HCT116 (cell line): ENCODE data around the gene EMC1. TPM values are rescaled to one million over a fixed set of nuclear protein-coding genes. Genes with fewer than 3 reads are reported as not detected.

Source experiments
- ATAC-seq: fragments of 200-7000 bp; cut with Tn5 transposase; 2 replicates; pipeline ENCODE4 v1.9.1; 2020; ENCODE audit warnings: mild to moderate bottlenecking, moderate library complexity
- BruUV-seq: library from RNA; stranded (reverse); fragments of 400-500 nt; replicated peaks from 2 replicates; lab custom pipeline; 2021; lab: Mats Ljungman, UMichigan
- CTCF ChIA-PET: fragments of 300-600 bp; sonication (Branson Sonifier 250); formaldehyde crosslinking; loops from one replicate; lab custom pipeline; 2021; ENCODE audit warnings: antibody characterized with exemption; lab: Charles Lee
- POLR2A ChIA-PET: fragments of 300-600, 350-600 bp; sonication (Branson Sonifier 250); formaldehyde crosslinking; loops from one replicate; lab custom pipeline; 2021; ENCODE audit warnings: antibody characterized with exemption; lab: Charles Lee
- RAD21 ChIA-PET, 2 experiments: fragments of 300-600 bp; sonication (Branson Sonifier 250); formaldehyde crosslinking; loops; one replicate each; lab custom pipeline; 2023; ENCODE audit warnings: low total read pairs in 2 of 2; ENCODE audit not compliant: uncharacterized antibody in 2 of 2, unreplicated experiment in 2 of 2, low non-redundant PET in 1 of 2; lab: Charles Lee
- DNase-seq: peaks from one replicate; pipeline ENCODE4 v3.0.0-alpha.2; 2010; ENCODE audit warnings: low read depth, low spot score
- H2AFZ ChIP-seq: fragments of 200-600 bp; shearing (Covaris generic), sonication (generic); 2 replicates; pipeline ENCODE4 v1.6.1; 2017; ENCODE audit warnings: low read depth, mixed run types, mixed read lengths, antibody characterized with exemption, low read length; ENCODE audit not compliant: poor library complexity, severe bottlenecking
- H3K27ac ChIP-seq: 2 replicates; pipeline ENCODE4 v1.5.1; 2012; ENCODE audit warnings: low read depth, low read length
- H3K27me3 ChIP-seq: fragments of 200-600 bp; sonication (generic); 2 replicates; pipeline ENCODE4 v1.6.1; 2016; ENCODE audit warnings: mixed run types, low read length, mixed read lengths; ENCODE audit not compliant: insufficient read depth
- H3K36me3 ChIP-seq, 2 experiments: fragments of 200-500 bp in 1 of 2; fragments of 200-600 bp in 1 of 2; sonication (Bioruptor generic) in 1 of 2; sonication (generic) in 1 of 2; 2 replicates each; pipeline versions ENCODE4 v1.5.1 to v1.6.1; 2014 to 2016; ENCODE audit warnings: low read length in 2 of 2, inconsistent platforms in 1 of 2, mixed read lengths in 1 of 2, mixed run types in 1 of 2; ENCODE audit not compliant: insufficient read depth in 2 of 2, control insufficient read depth in 1 of 2
- H3K4me1 ChIP-seq, 2 experiments: fragments of 200-600 bp in 1 of 2; sonication (generic) in 1 of 2; 2 replicates each; pipeline versions ENCODE4 v1.5.1 to v1.6.1; 2012 to 2017; ENCODE audit warnings: low read length in 2 of 2, inconsistent platforms in 1 of 2, mild to moderate bottlenecking in 1 of 2, mixed read lengths in 1 of 2, mixed run types in 1 of 2, moderate library complexity in 1 of 2; ENCODE audit not compliant: insufficient read depth in 2 of 2, control insufficient read depth in 1 of 2
- H3K4me2 ChIP-seq: fragments of 200-600 bp; sonication (generic); 2 replicates; pipeline ENCODE4 v1.6.1; 2017; ENCODE audit warnings: mixed run types, low read length, mixed read lengths
- H3K4me3 ChIP-seq, 2 experiments: fragments of 200-600 bp in 1 of 2; sonication (generic) in 1 of 2; replicated peaks in 1 of 2; 2 replicates each; pipeline ENCODE4 v1.5.1; 2011 to 2016; ENCODE audit warnings: low read length in 2 of 2, control low read depth in 1 of 2, low read depth in 1 of 2, mild to moderate bottlenecking in 1 of 2, mixed read lengths in 1 of 2, mixed run types in 1 of 2
- H3K79me2 ChIP-seq: fragments of 200-600 bp; sonication (generic); 2 replicates; pipeline ENCODE4 v1.6.1; 2017; ENCODE audit warnings: mild to moderate bottlenecking, mixed run types, low read length, moderate library complexity, mixed read lengths; ENCODE audit not compliant: insufficient read depth
- H3K9ac ChIP-seq: fragments of 200-600 bp; sonication (generic); 2 replicates; pipeline ENCODE4 v1.6.1; 2016; ENCODE audit warnings: low read length, mixed read lengths
- H3K9me2 ChIP-seq: fragments of 200-600 bp; sonication (generic), shearing (Covaris generic); 2 replicates; pipeline ENCODE4 v1.6.1; 2017; ENCODE audit warnings: mixed run types, mild to moderate bottlenecking, moderate library complexity; ENCODE audit not compliant: insufficient read depth
- H3K9me3 ChIP-seq, 2 experiments: fragments of 200-500 bp in 1 of 2; fragments of 200-600 bp in 1 of 2; sonication (Bioruptor generic) in 1 of 2; sonication (generic) in 1 of 2; 2 replicates each; pipeline ENCODE4 v1.6.1; 2014 to 2017; ENCODE audit warnings: low read length in 2 of 2, mixed read lengths in 2 of 2, inconsistent platforms in 1 of 2, low read depth in 1 of 2, mild to moderate bottlenecking in 1 of 2, mixed run types in 1 of 2, moderate library complexity in 1 of 2; ENCODE audit not compliant: control insufficient read depth in 1 of 2, insufficient read depth in 1 of 2
- H4K20me1 ChIP-seq: fragments of 200-600 bp; sonication (generic), shearing (Covaris generic); 2 replicates; pipeline ENCODE4 v1.6.1; 2017; ENCODE audit warnings: mixed run types, mild to moderate bottlenecking, moderate library complexity; ENCODE audit not compliant: insufficient read depth
- CBX3 ChIP-seq: IDR thresholded peaks from 2 replicates; pipeline ENCODE4 v1.6.1; 2012; ENCODE audit warnings: low read depth
- CEBPB ChIP-seq: IDR thresholded peaks from 2 replicates; pipeline ENCODE4 v1.6.1; 2012; ENCODE audit warnings: low read depth
- EGR1 ChIP-seq: IDR thresholded peaks from 2 replicates; pipeline ENCODE4 v1.6.1; 2012; ENCODE audit warnings: low read depth
- EZH2phosphoT487 ChIP-seq: fragments of 200-600 bp; IDR thresholded peaks from 2 replicates; pipeline ENCODE4 v1.6.1; 2018; ENCODE audit warnings: antibody characterized with exemption, borderline replicate concordance
- FOSL1 ChIP-seq: IDR thresholded peaks from 2 replicates; pipeline ENCODE4 v1.6.1; 2012; ENCODE audit warnings: low read depth
- JUND ChIP-seq: IDR thresholded peaks from 2 replicates; pipeline ENCODE4 v1.6.1; 2012
- POLR2A ChIP-seq: IDR thresholded peaks from 2 replicates; pipeline ENCODE4 v1.7.0; 2011; ENCODE audit warnings: borderline replicate concordance; ENCODE audit not compliant: insufficient read depth, insufficient read length; ENCODE audit errors: extremely low read depth
- POLR2AphosphoS5 ChIP-seq: IDR thresholded peaks from 2 replicates; pipeline ENCODE4 v1.6.1; 2011; ENCODE audit warnings: mild to moderate bottlenecking, low read depth, low read length, moderate library complexity
- RAD21 ChIP-seq: IDR thresholded peaks from 2 replicates; pipeline ENCODE4 v1.6.1; 2012; ENCODE audit warnings: low read depth, mild to moderate bottlenecking
- SIN3A ChIP-seq: IDR thresholded peaks from 2 replicates; pipeline ENCODE4 v1.6.1; 2012; ENCODE audit warnings: low read depth
- SRF ChIP-seq: IDR thresholded peaks from 2 replicates; pipeline ENCODE4 v1.6.1; 2012; ENCODE audit warnings: low read depth
- TCF7L2 ChIP-seq: IDR thresholded peaks from 2 replicates; pipeline ENCODE4 v1.7.0; 2011; ENCODE audit warnings: borderline replicate concordance, inconsistent platforms; ENCODE audit not compliant: insufficient read depth, insufficient read length; ENCODE audit errors: extremely low read depth
- YY1 ChIP-seq: IDR thresholded peaks from 2 replicates; pipeline ENCODE4 v1.6.1; 2011; ENCODE audit warnings: low read length, low read depth, moderate library complexity, mild to moderate bottlenecking; ENCODE audit not compliant: insufficient replicate concordance; ENCODE audit errors: extremely low read depth
- ZBTB33 ChIP-seq: IDR thresholded peaks from 2 replicates; pipeline ENCODE4 v1.6.1; 2011; ENCODE audit warnings: mild to moderate bottlenecking, low read length, moderate library complexity; ENCODE audit not compliant: insufficient replicate concordance; ENCODE audit errors: extremely low read depth
- ZFX ChIP-seq: fragments of 450-650 bp; IDR thresholded peaks from 2 replicates; pipeline ENCODE4 v1.6.1; 2017
- ZNF274 ChIP-seq: fragments of 200-500 bp; sonication (Bioruptor generic); IDR thresholded peaks from 2 replicates; pipeline ENCODE4 v1.6.1; 2014; ENCODE audit warnings: mild to moderate bottlenecking, low read depth, low read length, inconsistent platforms
- intact Hi-C: fragments of 100-400 bp; cut with micrococcal nuclease; formaldehyde crosslinking; loops from 2 replicates; pipeline ENCODE4 v1.10.0; 2022
- total RNA-seq: library from RNA; stranded (reverse); gene quantifications from one replicate; pipeline ENCODE4 v1.2.1, GENCODE V29; 2021; ENCODE audit not compliant: unreplicated experiment
- TF ChIP-seq, protein P1 (sequence below): IDR thresholded peaks from 2 replicates; pipeline ENCODE4 v1.6.1; 2012
- TF ChIP-seq, protein P2 (sequence below): IDR thresholded peaks from 2 replicates; pipeline ENCODE4 v1.6.1; 2012
- TF ChIP-seq, protein P3 (sequence below): IDR thresholded peaks from 2 replicates; pipeline ENCODE4 v1.6.1; 2012; ENCODE audit warnings: low read depth

EMC1 gene
- total RNA-seq, 1 experiment from 2014 or later: 66.6 TPM

GRCh38 chr1:19251305-19252196, at the start of gene EMC1, which contains the start of gene MRTO4 (continued):
- TF ChIP-seq POLR2AphosphoS5: peak; percentile 83
- no peak for TF ChIP-seq CEBPB
- peak; percentile 76 for TF ChIP-seq POLR2A
- peak; percentile 95 for TF ChIP-seq YY1
- TF ChIP-seq, protein P1, sequence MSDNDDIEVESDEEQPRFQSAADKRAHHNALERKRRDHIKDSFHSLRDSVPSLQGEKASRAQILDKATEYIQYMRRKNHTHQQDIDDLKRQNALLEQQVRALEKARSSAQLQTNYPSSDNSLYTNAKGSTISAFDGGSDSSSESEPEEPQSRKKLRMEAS: peak; percentile 99
- no peak for TF ChIP-seq EZH2phosphoT487
- TF ChIP-seq TCF7L2: no peak
- TF ChIP-seq, all 23 proteins: peak for 9

GRCh38 chr1:19300211-19300610, 48.9 kb upstream of the EMC1 start:
- Histone ChIP-seq H4K20me1 (no peaks in the 10 kb centered on the region), H3K9me3 (peaks cover 0 to under 1% of the 10 kb centered on the region in 2 experiments; a peak in 1 of 4 replicates), H3K9ac (no peak overlapping the region), H3K27ac (no peak overlapping the region), H3K4me2 (no peak overlapping the region), H3K4me1 (no peaks in the 10 kb centered on the region), H3K79me2 (no peaks in the 10 kb centered on the region), H3K27me3 (no peaks in the 10 kb centered on the region), H2AFZ (no peak overlapping the region), H3K36me3 (peaks cover 17 to 18% of the 10 kb centered on the region in 2 experiments), H3K4me3 (no peak overlapping the region), H3K9me2 (no peaks in the 10 kb centered on the region)
- ChIA-PET POLR2A (no interaction called here), RAD21 (no interaction called here), CTCF (no interaction called here)
- BruUV-seq: no TSS peak
- intact Hi-C loops: no loop called here
- ATAC-seq (no peak), DNase-seq (no peak)
- TF ChIP-seq CBX3: no peak
- TF ChIP-seq ZNF274: no peak
- no peak for TF ChIP-seq FOSL1
- TF ChIP-seq, protein P2, sequence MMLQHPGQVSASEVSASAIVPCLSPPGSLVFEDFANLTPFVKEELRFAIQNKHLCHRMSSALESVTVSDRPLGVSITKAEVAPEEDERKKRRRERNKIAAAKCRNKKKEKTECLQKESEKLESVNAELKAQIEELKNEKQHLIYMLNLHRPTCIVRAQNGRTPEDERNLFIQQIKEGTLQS: no peak
- TF ChIP-seq EGR1: no peak
- TF ChIP-seq SIN3A: no peak
- no peak for TF ChIP-seq CEBPB
- TF ChIP-seq POLR2A: no peak
- TF ChIP-seq ZBTB33: no peak
- TF ChIP-seq RAD21: no peak
- TF ChIP-seq ZFX: no peak
- TF ChIP-seq, protein P3, sequence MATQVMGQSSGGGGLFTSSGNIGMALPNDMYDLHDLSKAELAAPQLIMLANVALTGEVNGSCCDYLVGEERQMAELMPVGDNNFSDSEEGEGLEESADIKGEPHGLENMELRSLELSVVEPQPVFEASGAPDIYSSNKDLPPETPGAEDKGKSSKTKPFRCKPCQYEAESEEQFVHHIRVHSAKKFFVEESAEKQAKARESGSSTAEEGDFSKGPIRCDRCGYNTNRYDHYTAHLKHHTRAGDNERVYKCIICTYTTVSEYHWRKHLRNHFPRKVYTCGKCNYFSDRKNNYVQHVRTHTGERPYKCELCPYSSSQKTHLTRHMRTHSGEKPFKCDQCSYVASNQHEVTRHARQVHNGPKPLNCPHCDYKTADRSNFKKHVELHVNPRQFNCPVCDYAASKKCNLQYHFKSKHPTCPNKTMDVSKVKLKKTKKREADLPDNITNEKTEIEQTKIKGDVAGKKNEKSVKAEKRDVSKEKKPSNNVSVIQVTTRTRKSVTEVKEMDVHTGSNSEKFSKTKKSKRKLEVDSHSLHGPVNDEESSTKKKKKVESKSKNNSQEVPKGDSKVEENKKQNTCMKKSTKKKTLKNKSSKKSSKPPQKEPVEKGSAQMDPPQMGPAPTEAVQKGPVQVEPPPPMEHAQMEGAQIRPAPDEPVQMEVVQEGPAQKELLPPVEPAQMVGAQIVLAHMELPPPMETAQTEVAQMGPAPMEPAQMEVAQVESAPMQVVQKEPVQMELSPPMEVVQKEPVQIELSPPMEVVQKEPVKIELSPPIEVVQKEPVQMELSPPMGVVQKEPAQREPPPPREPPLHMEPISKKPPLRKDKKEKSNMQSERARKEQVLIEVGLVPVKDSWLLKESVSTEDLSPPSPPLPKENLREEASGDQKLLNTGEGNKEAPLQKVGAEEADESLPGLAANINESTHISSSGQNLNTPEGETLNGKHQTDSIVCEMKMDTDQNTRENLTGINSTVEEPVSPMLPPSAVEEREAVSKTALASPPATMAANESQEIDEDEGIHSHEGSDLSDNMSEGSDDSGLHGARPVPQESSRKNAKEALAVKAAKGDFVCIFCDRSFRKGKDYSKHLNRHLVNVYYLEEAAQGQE: no peak
- no peak for TF ChIP-seq JUND
- TF ChIP-seq, protein P1: no peak
- no peak for TF ChIP-seq SRF
